ENCODE results near the gene GATA5.

The GATA5 gene

DNA sequence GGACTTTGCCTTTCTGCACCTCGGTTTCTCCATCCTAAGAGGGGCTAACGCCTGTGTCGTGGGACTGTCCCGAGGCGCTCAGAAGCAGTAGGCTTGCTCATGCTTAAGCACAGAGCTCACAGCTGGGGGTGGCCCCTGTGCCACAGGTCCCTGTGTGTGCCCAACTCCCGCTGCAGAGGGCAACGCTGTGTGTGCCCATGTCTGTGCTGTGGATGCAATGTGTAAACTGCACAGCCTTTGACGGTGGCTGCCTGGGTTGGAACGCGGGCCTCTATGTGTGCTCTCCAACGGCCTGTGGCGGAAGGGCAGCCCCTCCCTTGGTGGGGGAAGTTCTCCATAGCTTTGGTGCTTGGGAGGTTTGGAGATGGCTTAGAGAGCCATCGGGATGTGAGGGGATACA lies 10.7 kb upstream of the GATA5 start:
- no peak for DNase-seq (ENCODE audit: extremely low spot score)
- no peak for TF ChIP-seq FOXK2 (IDR thresholded peaks at IDR 0.05)
- TF ChIP-seq FOXM1 (IDR thresholded peaks at IDR 0.05; ENCODE audit: borderline replicate concordance) = no peak
- ChIA-PET POLR2A (no interaction called here), CTCF (no interaction called here)

GRCh38 chr20:62485701-62486089 lies 9.9 kb upstream of the GATA5 start:
- DNase-seq (ENCODE audit: extremely low spot score) = no peak
- no peak for TF ChIP-seq SUZ12 (IDR thresholded peaks at IDR 0.05)
- TF ChIP-seq HDGF (IDR thresholded peaks at IDR 0.05; ENCODE audit: borderline replicate concordance) = no peak
- no peak for TF ChIP-seq ARNT (IDR thresholded peaks at IDR 0.05)
- TF ChIP-seq FOXA1 (IDR thresholded peaks at IDR 0.05) = no peak
- no peak for TF ChIP-seq LEF1 (IDR thresholded peaks at IDR 0.05; ENCODE audit: borderline replicate concordance)
- no peak for TF ChIP-seq L3MBTL2 (conservative IDR thresholded peaks at IDR 0.05)
- no peak for TF ChIP-seq CTBP1 (IDR thresholded peaks at IDR 0.05; ENCODE audit: borderline replicate concordance)
- TF ChIP-seq, protein P1, sequence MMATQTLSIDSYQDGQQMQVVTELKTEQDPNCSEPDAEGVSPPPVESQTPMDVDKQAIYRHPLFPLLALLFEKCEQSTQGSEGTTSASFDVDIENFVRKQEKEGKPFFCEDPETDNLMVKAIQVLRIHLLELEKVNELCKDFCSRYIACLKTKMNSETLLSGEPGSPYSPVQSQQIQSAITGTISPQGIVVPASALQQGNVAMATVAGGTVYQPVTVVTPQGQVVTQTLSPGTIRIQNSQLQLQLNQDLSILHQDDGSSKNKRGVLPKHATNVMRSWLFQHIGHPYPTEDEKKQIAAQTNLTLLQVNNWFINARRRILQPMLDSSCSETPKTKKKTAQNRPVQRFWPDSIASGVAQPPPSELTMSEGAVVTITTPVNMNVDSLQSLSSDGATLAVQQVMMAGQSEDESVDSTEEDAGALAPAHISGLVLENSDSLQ (IDR thresholded peaks at IDR 0.05) = no peak
- TF ChIP-seq FOXK2 (IDR thresholded peaks at IDR 0.05) = no peak
- no peak for TF ChIP-seq BHLHE40 (IDR thresholded peaks at IDR 0.05; ENCODE audit: borderline replicate concordance)
- TF ChIP-seq ELF4 (IDR thresholded peaks at IDR 0.05) = no peak
- TF ChIP-seq ZNF384 (IDR thresholded peaks at IDR 0.05) = no peak
- ChIA-PET CTCF (interaction anchor here (0.6 kb wide), 1 partner anchor 475 kb away, joined by 3 read pairs; no protein-coding TSS in a partner anchor), POLR2A (no interaction called here)

DNA sequence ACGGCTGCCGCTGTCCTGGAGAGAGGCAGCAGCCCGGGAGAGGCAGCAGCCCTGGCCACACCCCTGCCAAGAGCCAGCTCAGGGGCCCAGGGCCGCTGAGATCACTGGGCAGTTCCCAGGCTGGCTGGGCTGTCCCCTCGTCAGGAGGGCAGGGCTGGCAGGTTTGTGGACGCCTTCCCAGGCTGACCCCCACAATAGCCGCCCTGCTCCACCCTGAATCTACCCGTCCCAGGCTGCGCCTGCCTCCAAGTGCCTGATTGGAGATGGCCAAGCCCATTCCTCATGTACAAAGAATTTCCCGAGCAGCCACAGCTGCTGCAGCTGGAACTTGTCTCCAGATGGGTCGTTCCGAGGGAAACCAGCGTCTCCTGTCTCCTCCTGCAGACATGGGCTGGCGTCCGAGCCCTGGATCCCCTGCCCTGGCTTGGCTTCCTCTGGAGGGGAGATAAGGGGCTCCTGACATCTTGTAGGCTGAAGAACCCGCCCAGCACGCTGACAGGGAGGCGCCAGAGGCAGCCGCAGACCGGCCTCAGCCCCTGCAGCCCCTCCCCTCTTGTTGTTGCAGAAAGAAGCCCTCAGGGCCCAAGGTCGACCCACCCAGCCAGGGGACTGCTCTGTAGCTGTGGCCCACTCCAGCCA lies 9.4 kb upstream of the GATA5 start:
- no peak for DNase-seq (ENCODE audit: extremely low spot score)
- ChIA-PET CTCF (interaction anchor here (0.6 kb wide), 1 partner anchor 475 kb away, joined by 3 read pairs; no protein-coding TSS in a partner anchor), POLR2A (no interaction called here)
- no peak for TF ChIP-seq FOXM1 (IDR thresholded peaks at IDR 0.05; ENCODE audit: borderline replicate concordance)
- TF ChIP-seq, protein P1 (IDR thresholded peaks at IDR 0.05) = no peak
- TF ChIP-seq SP1 (IDR thresholded peaks at IDR 0.05) = no peak
- TF ChIP-seq ELF4 (IDR thresholded peaks at IDR 0.05) = no peak
- no peak for TF ChIP-seq LEF1 (IDR thresholded peaks at IDR 0.05; ENCODE audit: borderline replicate concordance)
- no peak for TF ChIP-seq FOXA1 (IDR thresholded peaks at IDR 0.05)
- no peak for TF ChIP-seq NFRKB (IDR thresholded peaks at IDR 0.05)
- TF ChIP-seq SUZ12 (IDR thresholded peaks at IDR 0.05) = no peak
- no peak for TF ChIP-seq L3MBTL2 (conservative IDR thresholded peaks at IDR 0.05)
- no peak for TF ChIP-seq TARDBP (IDR thresholded peaks at IDR 0.05)
- no peak for TF ChIP-seq CTBP1 (IDR thresholded peaks at IDR 0.05; ENCODE audit: borderline replicate concordance)
- no peak for TF ChIP-seq ZNF384 (IDR thresholded peaks at IDR 0.05)
- TF ChIP-seq BHLHE40 (IDR thresholded peaks at IDR 0.05; ENCODE audit: borderline replicate concordance) = no peak
- TF ChIP-seq HDGF (IDR thresholded peaks at IDR 0.05; ENCODE audit: borderline replicate concordance) = no peak
- TF ChIP-seq FOXK2 (IDR thresholded peaks at IDR 0.05) = no peak
- no peak for TF ChIP-seq ARNT (IDR thresholded peaks at IDR 0.05)

DNA sequence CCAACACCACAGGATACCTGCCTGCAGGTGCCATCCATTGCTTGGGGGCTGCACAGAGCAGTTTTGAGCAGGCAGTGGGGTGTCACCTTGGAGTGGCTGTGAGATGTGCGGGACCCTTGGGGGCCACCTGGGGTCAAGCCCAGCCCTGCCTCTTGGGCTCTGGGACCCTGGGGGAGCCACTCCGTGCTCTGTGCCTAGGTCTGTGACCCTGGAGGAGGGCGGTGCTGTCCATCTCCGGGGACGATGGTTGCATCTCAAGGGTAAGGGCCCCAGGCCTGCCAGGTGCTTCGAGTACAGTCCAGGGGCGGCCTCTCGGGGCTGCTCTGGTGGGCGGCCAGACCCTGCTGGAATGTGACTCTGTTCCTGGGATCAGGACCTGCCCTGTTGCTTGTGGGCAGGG lies 8.7 kb upstream of the GATA5 start:
- TF ChIP-seq HDGF (IDR thresholded peaks at IDR 0.05; ENCODE audit: borderline replicate concordance) = no peak
- TF ChIP-seq, protein P1 (IDR thresholded peaks at IDR 0.05) = no peak
- TF ChIP-seq FOXK2 (IDR thresholded peaks at IDR 0.05) = no peak
- no peak for TF ChIP-seq L3MBTL2 (conservative IDR thresholded peaks at IDR 0.05)
- no peak for TF ChIP-seq TARDBP (IDR thresholded peaks at IDR 0.05)
- no peak for TF ChIP-seq LEF1 (IDR thresholded peaks at IDR 0.05; ENCODE audit: borderline replicate concordance)
- TF ChIP-seq BHLHE40 (IDR thresholded peaks at IDR 0.05; ENCODE audit: borderline replicate concordance) = no peak
- no peak for TF ChIP-seq NFRKB (IDR thresholded peaks at IDR 0.05)
- TF ChIP-seq ZNF384 (IDR thresholded peaks at IDR 0.05) = no peak
- TF ChIP-seq FOXM1 (IDR thresholded peaks at IDR 0.05; ENCODE audit: borderline replicate concordance) = no peak
- no peak for TF ChIP-seq SP1 (IDR thresholded peaks at IDR 0.05)
- no peak for TF ChIP-seq ELF4 (IDR thresholded peaks at IDR 0.05)
- TF ChIP-seq SUZ12 (IDR thresholded peaks at IDR 0.05) = no peak
- TF ChIP-seq FOXA1 (IDR thresholded peaks at IDR 0.05) = no peak
- TF ChIP-seq CTBP1 (IDR thresholded peaks at IDR 0.05; ENCODE audit: borderline replicate concordance) = no peak
- no peak for DNase-seq (ENCODE audit: extremely low spot score)
- POLR2A ChIA-PET = no interaction called here
- CTCF ChIA-PET = no interaction called here

- ChIA-PET CTCF (no interaction called here), POLR2A (no interaction called here)
- TF ChIP-seq ARNT (IDR thresholded peaks at IDR 0.05) = no peak
- no peak for TF ChIP-seq L3MBTL2 (conservative IDR thresholded peaks at IDR 0.05)
- TF ChIP-seq SUZ12 (IDR thresholded peaks at IDR 0.05) = no peak
- TF ChIP-seq ZNF384 (IDR thresholded peaks at IDR 0.05) = no peak
- no peak for TF ChIP-seq CTBP1 (IDR thresholded peaks at IDR 0.05; ENCODE audit: borderline replicate concordance)
- TF ChIP-seq NFRKB (IDR thresholded peaks at IDR 0.05) = no peak
- TF ChIP-seq HDGF (IDR thresholded peaks at IDR 0.05; ENCODE audit: borderline replicate concordance) = no peak
- no peak for TF ChIP-seq FOXA1 (IDR thresholded peaks at IDR 0.05)
- TF ChIP-seq, protein P1 (IDR thresholded peaks at IDR 0.05) = no peak
- no peak for TF ChIP-seq FOXK2 (IDR thresholded peaks at IDR 0.05)
- TF ChIP-seq SP1 (IDR thresholded peaks at IDR 0.05) = no peak
- no peak for TF ChIP-seq BHLHE40 (IDR thresholded peaks at IDR 0.05; ENCODE audit: borderline replicate concordance)
- no peak for TF ChIP-seq ELF4 (IDR thresholded peaks at IDR 0.05)
- no peak for TF ChIP-seq TARDBP (IDR thresholded peaks at IDR 0.05)
- TF ChIP-seq FOXM1 (IDR thresholded peaks at IDR 0.05; ENCODE audit: borderline replicate concordance) = no peak
- TF ChIP-seq LEF1 (IDR thresholded peaks at IDR 0.05; ENCODE audit: borderline replicate concordance) = no peak
- DNase-seq (ENCODE audit: extremely low spot score) = no peak
These were observed 8.0 kb upstream of the GATA5 start for GRCh38 chr20:62483613-62484458.

Measured in HEK293T (cell line).